ENCODE measurements around the gene FAM83B. TPM values are rescaled to one million over a fixed set of nuclear protein-coding genes. Genes with fewer than 3 reads are reported as not detected.

FAM83B gene
- total and polyA plus RNA-seq, 2 donors (not counting 3 experiments of a cell fraction or from before 2014, with no cell fraction given) = not detected

DNA sequence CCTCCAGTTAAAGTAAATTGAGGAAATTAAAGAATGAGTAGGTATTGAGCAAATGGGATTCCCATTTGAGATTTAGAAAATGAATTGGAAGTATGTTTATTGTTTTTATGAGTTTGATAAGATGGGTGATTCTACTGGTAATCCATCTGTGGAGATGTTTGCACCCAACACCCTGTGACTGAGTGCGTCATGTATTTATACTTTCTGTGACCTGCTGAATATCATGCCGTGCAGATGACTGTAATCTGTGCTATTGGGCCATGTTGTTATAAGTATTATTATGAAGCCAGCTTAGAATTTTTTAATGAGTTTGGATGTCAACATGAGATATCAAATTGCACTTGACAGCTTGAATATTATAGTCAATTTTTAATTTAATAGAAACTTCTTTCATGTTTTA, 17.7 kb downstream of the FAM83B start:
- no peaks in the 10 kb centered on the region for H3K36me3 ChIP-seq (ENCODE audit: control insufficient read depth in 2 of 2, extremely low read depth in 1 of 2, insufficient read depth in 2 of 2, low read length in 2 of 2)
- POLR2A ChIA-PET = no interaction called here
- H4K20me1 ChIP-seq (replicated peaks; ENCODE audit: control insufficient read depth, extremely low read depth, insufficient read depth, low read length) = no peaks in the 10 kb centered on the region
- H3K4me1 ChIP-seq (ENCODE audit: control insufficient read depth, extremely low read depth, insufficient read depth, low read length) = no peaks in the 10 kb centered on the region
- intact Hi-C loops (cut with micrococcal nuclease) (no loop called here), dilution Hi-C loops (cut with MboI; ENCODE audit: extremely low pct_ligation_motif_present, low sequenced_read_pairs) (no loop called here)
- no peak overlapping the region for H2AFZ ChIP-seq (ENCODE audit: low read depth, low read length)
- no peak overlapping the region for H3K4me3 ChIP-seq (replicated peaks in 1 of 3; ENCODE audit: insufficient read depth in 1 of 3, low read depth in 1 of 3, low read length in 3 of 3)
- H3K4me2 ChIP-seq (ENCODE audit: insufficient read depth, low read length) = no peak overlapping the region
- H3K9me3 ChIP-seq (replicated peaks; ENCODE audit: control insufficient read depth, insufficient read depth, low read length) = no peaks in the 10 kb centered on the region
- DNase-seq (ENCODE audit: low read depth, low spot score) (no peak), FAIRE-seq (no peak)
- TF ChIP-seq JUN (IDR thresholded peaks at IDR 0.05; ENCODE audit: borderline replicate concordance, insufficient read depth, insufficient read length, low read depth) (no peak), CTCF (IDR thresholded peaks at IDR 0.05; ENCODE audit: extremely low read depth in 1 of 2, insufficient read depth in 1 of 2, low read depth in 1 of 2, low read length in 2 of 2) (no peak), GATA2 (IDR thresholded peaks at IDR 0.05; ENCODE audit: insufficient read depth, insufficient read length, low read depth, low read length) (no peak)
- no TSS peak for BruUV-seq (replicated peaks)
- H3K9me1 ChIP-seq (replicated peaks; ENCODE audit: control insufficient read depth, extremely low read depth, insufficient read depth, low read length) = no peaks in the 10 kb centered on the region
- no peaks in the 10 kb centered on the region for H3K79me2 ChIP-seq (ENCODE audit: control insufficient read depth, insufficient read depth, low read length)
- CTCF ChIA-PET = no interaction called here
- no peak overlapping the region for H3K9ac ChIP-seq (replicated peaks; ENCODE audit: extremely low read depth, insufficient read depth, low read length)
- no peak overlapping the region for H3K27ac ChIP-seq (ENCODE audit: insufficient read depth, low read depth, low read length)
- H3K27me3 ChIP-seq (ENCODE audit: control insufficient read depth in 2 of 2, insufficient read depth in 2 of 2, low read length in 2 of 2) = no peaks in the 10 kb centered on the region

DNA sequence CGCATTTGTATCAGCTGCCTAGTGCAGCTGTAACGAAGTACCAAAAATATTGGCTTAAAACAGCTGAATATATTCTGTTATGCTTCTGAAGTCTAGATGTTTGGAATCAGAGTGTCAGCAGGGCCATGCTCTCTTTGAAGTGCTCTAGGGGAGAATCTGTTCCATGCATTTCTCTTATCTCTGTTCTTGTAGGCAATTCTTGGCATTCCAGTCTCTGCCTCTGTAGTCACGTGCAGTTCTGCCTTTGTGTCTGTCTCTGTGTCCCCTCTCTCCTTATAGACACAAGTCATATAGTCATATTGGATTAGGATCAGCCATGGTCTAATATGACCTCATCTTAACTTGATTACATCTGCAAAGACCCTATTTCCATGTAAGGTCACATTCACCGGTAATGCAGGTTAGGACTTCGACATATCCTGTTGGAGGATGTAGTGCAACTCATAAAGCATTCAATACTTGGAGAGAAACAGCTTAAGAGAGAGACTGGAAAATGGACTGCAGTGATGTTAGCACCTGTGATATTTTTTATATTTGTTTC, 18.6 kb downstream of the FAM83B start:
- H2AFZ ChIP-seq (ENCODE audit: low read depth, low read length) = no peak overlapping the region
- dilution Hi-C loops (cut with MboI; ENCODE audit: extremely low pct_ligation_motif_present, low sequenced_read_pairs) = no loop called here
- no peaks in the 10 kb centered on the region for H3K79me2 ChIP-seq (ENCODE audit: control insufficient read depth, insufficient read depth, low read length)
- no peak for FAIRE-seq
- no peaks in the 10 kb centered on the region for H3K9me1 ChIP-seq (replicated peaks; ENCODE audit: control insufficient read depth, extremely low read depth, insufficient read depth, low read length)
- CTCF ChIA-PET = interaction anchor here (0.6 kb wide), 1 partner anchor 271 kb away, joined by 3 read pairs; no protein-coding TSS in a partner anchor
- H3K9ac ChIP-seq (replicated peaks; ENCODE audit: extremely low read depth, insufficient read depth, low read length) = no peak overlapping the region
- no peak for DNase-seq (ENCODE audit: low read depth, low spot score)
- H3K27ac ChIP-seq (ENCODE audit: insufficient read depth, low read depth, low read length) = no peak overlapping the region
- no peak overlapping the region for H3K4me3 ChIP-seq (replicated peaks in 1 of 3; ENCODE audit: insufficient read depth in 1 of 3, low read depth in 1 of 3, low read length in 3 of 3)
- no TSS peak for BruUV-seq (replicated peaks)
- H4K20me1 ChIP-seq (replicated peaks; ENCODE audit: control insufficient read depth, extremely low read depth, insufficient read depth, low read length) = no peaks in the 10 kb centered on the region
- intact Hi-C loops (cut with micrococcal nuclease) = no loop called here
- H3K4me1 ChIP-seq (ENCODE audit: control insufficient read depth, extremely low read depth, insufficient read depth, low read length) = no peaks in the 10 kb centered on the region
- no peaks in the 10 kb centered on the region for H3K9me3 ChIP-seq (replicated peaks; ENCODE audit: control insufficient read depth, insufficient read depth, low read length)
- H3K4me2 ChIP-seq (ENCODE audit: insufficient read depth, low read length) = no peak overlapping the region
- H3K36me3 ChIP-seq (ENCODE audit: control insufficient read depth in 2 of 2, extremely low read depth in 1 of 2, insufficient read depth in 2 of 2, low read length in 2 of 2) = no peaks in the 10 kb centered on the region
- H3K27me3 ChIP-seq (ENCODE audit: control insufficient read depth in 2 of 2, insufficient read depth in 2 of 2, low read length in 2 of 2) = no peaks in the 10 kb centered on the region
- TF ChIP-seq FOS (IDR thresholded peaks at IDR 0.05; ENCODE audit: borderline replicate concordance, insufficient read depth, low read length) (no peak), EZH2 (IDR thresholded peaks at IDR 0.05; ENCODE audit: borderline replicate concordance, low read depth, low read length, severe bottlenecking) (no peak)
- POLR2A ChIA-PET = no interaction called here

Measured in endothelial cell of umbilical vein (primary cell).